H1 (cell line): Measurements from ENCODE around the gene ADD3. TPM values are rescaled to one million over a fixed set of nuclear protein-coding genes. Genes with fewer than 3 reads are reported as not detected.

ENCODE experiments used
- CTCF ChIA-PET: fragments of 300-600 bp; sonication (Branson Sonifier 250); formaldehyde crosslinking; loops from one replicate; lab custom pipeline; 2021; ENCODE audit not compliant: partially characterized antibody; lab: Charles Lee
- POLR2A ChIA-PET: fragments of 300-600 bp; sonication (Branson Sonifier 250); formaldehyde crosslinking; loops from one replicate; lab custom pipeline; 2021; ENCODE audit warnings: inconsistent platforms; ENCODE audit not compliant: partially characterized antibody; lab: Charles Lee
- DNase-seq, 2 experiments: peaks; one replicate each; pipeline versions ENCODE4 v3.0.0 to v3.0.0-alpha.2; 2010 to 2022; ENCODE audit warnings: low spot score in 2 of 2, low read depth in 1 of 2, mixed read lengths in 1 of 2
- FAIRE-seq: peaks from 2 replicates; lab custom pipeline; 2011; peaks lifted over from hg19 to GRCh38; lab: Jason Lieb, UNC
- H2AFZ ChIP-seq: 2 replicates; pipeline ENCODE4 v1.8.1; 2012; ENCODE audit warnings: low read length, inconsistent platforms
- H2AK5ac ChIP-seq: 2 replicates; pipeline ENCODE4 v1.6.1; 2013; ENCODE audit warnings: low read depth, low read length
- H2BK120ac ChIP-seq: replicated peaks from 2 replicates; pipeline ENCODE3; 2013; ENCODE audit warnings: low read depth, low read length, inconsistent platforms
- H2BK12ac ChIP-seq: 2 replicates; pipeline ENCODE4 v1.6.1; 2013; ENCODE audit warnings: low read depth, low read length
- H2BK15ac ChIP-seq: 2 replicates; pipeline ENCODE4 v1.6.1; 2013; ENCODE audit warnings: low read length
- H2BK20ac ChIP-seq: 2 replicates; pipeline ENCODE4 v1.6.1; 2013; ENCODE audit warnings: low read length
- H2BK5ac ChIP-seq: 2 replicates; pipeline ENCODE4 v1.6.1; 2013; ENCODE audit warnings: low read depth, low read length
- H3K14ac ChIP-seq: 2 replicates; pipeline ENCODE4 v1.6.1; 2013; ENCODE audit warnings: inconsistent platforms; ENCODE audit not compliant: insufficient read length
- H3K18ac ChIP-seq: 2 replicates; pipeline ENCODE4 v1.6.1; 2013; ENCODE audit warnings: low read length; ENCODE audit errors: extremely low read depth
- H3K23ac ChIP-seq: 2 replicates; pipeline ENCODE4 v1.6.1; 2013; ENCODE audit warnings: inconsistent platforms; ENCODE audit not compliant: insufficient read length
- H3K23me2 ChIP-seq: 2 replicates; pipeline ENCODE4 v1.6.1; 2013; ENCODE audit warnings: low read depth, low read length
- H3K27ac ChIP-seq: 2 replicates; pipeline ENCODE4 v1.6.1; 2011; ENCODE audit warnings: low read depth, low read length, inconsistent platforms
- H3K27me3 ChIP-seq, 4 experiments: replicated peaks in 1 of 4; 1 replicate in 1 of 4; 2 replicates in 3 of 4; pipeline versions ENCODE4 v1.6.1 to v1.8.1; 2011 to 2013; ENCODE audit warnings: low read length in 3 of 4, mild to moderate bottlenecking in 3 of 4, inconsistent platforms in 2 of 4, mixed read lengths in 2 of 4, moderate library complexity in 1 of 4; ENCODE audit not compliant: control insufficient read depth in 3 of 4, insufficient read depth in 3 of 4; ENCODE audit errors: extremely low read depth in 1 of 4
- H3K36me3 ChIP-seq, 4 experiments: 2 replicates each; pipeline versions ENCODE4 v1.6.1 to v1.8.1; 2011 to 2013; ENCODE audit warnings: mild to moderate bottlenecking in 4 of 4, low read length in 3 of 4, moderate library complexity in 2 of 4, control low read depth in 1 of 4, inconsistent platforms in 1 of 4; ENCODE audit not compliant: insufficient read depth in 4 of 4, control insufficient read depth in 2 of 4
- H3K4ac ChIP-seq: replicated peaks from 2 replicates; pipeline ENCODE3; 2013; ENCODE audit warnings: low read length, low read depth, mixed read lengths, inconsistent platforms; ENCODE audit not compliant: insufficient read length
- H3K4me1 ChIP-seq, 4 experiments: replicated peaks in 1 of 4; 1 replicate in 1 of 4; 2 replicates in 3 of 4; pipeline versions ENCODE4 v1.6.1 to v1.8.1; 2011 to 2013; ENCODE audit warnings: low read length in 3 of 4, inconsistent platforms in 2 of 4, mixed read lengths in 1 of 4; ENCODE audit not compliant: insufficient read depth in 4 of 4, control insufficient read depth in 3 of 4
- H3K4me2 ChIP-seq, 2 experiments: 2 replicates each; pipeline versions ENCODE4 v1.6.1 to v1.8.1; 2011 to 2013; ENCODE audit warnings: low read depth in 2 of 2, low read length in 2 of 2, control low read depth in 1 of 2, inconsistent platforms in 1 of 2, mild to moderate bottlenecking in 1 of 2; ENCODE audit not compliant: insufficient read depth in 1 of 2
- H3K4me3 ChIP-seq, 4 experiments: fragments of 200-600, 300-600 bp in 1 of 4; sonication (generic), shearing (Covaris generic), sonication (Bioruptor Twin) in 1 of 4; 2 replicates each; pipeline versions ENCODE4 v1.5.1 to v1.8.1; 2011 to 2016; ENCODE audit warnings: low read length in 4 of 4, low read depth in 3 of 4, control low read depth in 2 of 4, inconsistent platforms in 2 of 4, mild to moderate bottlenecking in 2 of 4, mixed read lengths in 1 of 4, moderate library complexity in 1 of 4; ENCODE audit not compliant: insufficient read depth in 2 of 4; ENCODE audit errors: extremely low read depth in 1 of 4
- H3K56ac ChIP-seq: replicated peaks from 2 replicates; pipeline ENCODE3; 2013; ENCODE audit warnings: low read depth, mild to moderate bottlenecking, mixed read lengths, low read length, inconsistent platforms; ENCODE audit not compliant: insufficient read length
- H3K79me1 ChIP-seq: 2 replicates; pipeline ENCODE4 v1.6.1; 2013; ENCODE audit warnings: low read depth, low read length, control low read depth
- H3K79me2 ChIP-seq, 2 experiments: 2 replicates each; pipeline versions ENCODE4 v1.6.1 to v1.8.1; 2012 to 2013; ENCODE audit warnings: low read length in 2 of 2, mild to moderate bottlenecking in 2 of 2, inconsistent platforms in 1 of 2; ENCODE audit not compliant: insufficient read depth in 2 of 2, control insufficient read depth in 1 of 2
- H3K9ac ChIP-seq, 4 experiments: replicated peaks in 1 of 4; 1 replicate in 1 of 4; 2 replicates in 3 of 4; pipeline versions ENCODE4 v1.6.1 to v1.8.1; 2011 to 2013; ENCODE audit warnings: low read depth in 3 of 4, low read length in 3 of 4, control low read depth in 2 of 4, mild to moderate bottlenecking in 2 of 4, moderate library complexity in 2 of 4, inconsistent platforms in 1 of 4; ENCODE audit errors: extremely low read depth in 1 of 4
- H3K9me3 ChIP-seq, 2 experiments: 2 replicates each; pipeline versions ENCODE4 v1.6.1 to v1.8.1; 2012 to 2013; ENCODE audit warnings: mild to moderate bottlenecking in 2 of 2, moderate library complexity in 2 of 2, control low read depth in 1 of 2, inconsistent platforms in 1 of 2, low read depth in 1 of 2, low read length in 1 of 2, mixed read lengths in 1 of 2; ENCODE audit not compliant: insufficient read depth in 2 of 2
- H4K20me1 ChIP-seq, 2 experiments: replicated peaks in 1 of 2; 2 replicates each; pipeline versions ENCODE3 to v1.8.1; 2011 to 2013; ENCODE audit warnings: inconsistent platforms in 2 of 2, low read length in 2 of 2, mild to moderate bottlenecking in 1 of 2; ENCODE audit not compliant: insufficient read depth in 2 of 2, control insufficient read depth in 1 of 2
- H4K5ac ChIP-seq: 2 replicates; pipeline ENCODE4 v1.6.1; 2013; ENCODE audit warnings: low read length, low read depth, mixed read lengths, inconsistent platforms; ENCODE audit not compliant: insufficient read length
- H4K8ac ChIP-seq: 2 replicates; pipeline ENCODE4 v1.8.0; 2013; ENCODE audit warnings: mild to moderate bottlenecking, moderate library complexity, low read length, inconsistent platforms; ENCODE audit not compliant: insufficient read depth; ENCODE audit errors: extremely low read depth
- H4K91ac ChIP-seq: replicated peaks from 2 replicates; pipeline ENCODE3; 2013; ENCODE audit warnings: low read length, mixed read lengths, inconsistent platforms; ENCODE audit not compliant: insufficient read length
- ATF2 ChIP-seq: IDR thresholded peaks from 2 replicates; pipeline ENCODE4 v1.6.1; 2012; ENCODE audit warnings: low read length, inconsistent platforms
- CEBPB ChIP-seq: IDR thresholded peaks from 2 replicates; pipeline ENCODE4 v1.6.1; 2012; ENCODE audit warnings: low read depth, low read length
- GTF2F1 ChIP-seq: IDR thresholded peaks from 2 replicates; pipeline ENCODE4 v1.6.1; 2012; ENCODE audit warnings: low read depth, low read length, improper control_type of control experiment, borderline replicate concordance
- JUND ChIP-seq: IDR thresholded peaks from 2 replicates; pipeline ENCODE4 v1.6.1; 2011; ENCODE audit warnings: mild to moderate bottlenecking, improper control_type of control experiment, low read length
- KDM5A ChIP-seq: fragments of 200-600 bp; IDR thresholded peaks from 2 replicates; pipeline ENCODE4 v1.7.1; 2012; ENCODE audit warnings: mild to moderate bottlenecking, low read length, inconsistent platforms, mixed read lengths
- MAFK ChIP-seq: IDR thresholded peaks from 2 replicates; pipeline ENCODE4 v1.6.1; 2012; ENCODE audit warnings: low read depth, mild to moderate bottlenecking, improper control_type of control experiment, low read length
- NRF1 ChIP-seq: IDR thresholded peaks from 2 replicates; pipeline ENCODE4 v1.6.1; 2011; ENCODE audit warnings: mild to moderate bottlenecking, low read depth, low read length, improper control_type of control experiment
- SIRT6 ChIP-seq: IDR thresholded peaks from one replicate; pipeline ENCODE4 v1.7.1; 2012; ENCODE audit warnings: low read length, inconsistent platforms
- YY1 ChIP-seq: IDR thresholded peaks from 2 replicates; pipeline ENCODE4 v1.6.1; 2011; ENCODE audit warnings: low read depth, mild to moderate bottlenecking, low read length
- whole genome bisulfite sequencing, 2 experiments: shearing (Covaris generic) in 1 of 2; methylation state at CpG; one replicate each; pipeline versions ENCODE4 v1.1.6 to v1.1.7; 2013 to 2015; ENCODE audit warnings: low lambda C conversion rate in 2 of 2, mixed read lengths in 2 of 2, inconsistent platforms in 1 of 2, low coverage in 1 of 2, missing lambda C conversion rate in 1 of 2; ENCODE audit not compliant: insufficient replicate concordance in 2 of 2, insufficient coverage in 1 of 2, insufficient read length in 1 of 2; ENCODE audit errors: extremely low coverage in 1 of 2, missing lambda C conversion rate in 1 of 2; 5-methylcytosine and 5-hydroxymethylcytosine counted together
- polyA plus RNA-seq, 7 experiments: library from polyadenylated mRNA; depleted of rRNA in 3 of 7; stranded (reverse) in 5 of 7; unstranded in 2 of 7; fragments of >200 nt in 5 of 7; fragments of 200-250 nt in 2 of 7; gene quantifications; 1 replicate in 5 of 7; 2 replicates in 1 of 7; 4 replicates in 1 of 7; pipeline versions ENCODE4 v1.2.1 to v1.2.3, GENCODE V29; 2011 to 2013; ENCODE audit warnings: missing spikeins in 2 of 7, mixed read lengths in 2 of 7
- total RNA-seq: library from RNA; stranded (reverse); fragmentation: NEBNext Ultra II Directional; extraction: Animal tissue kit (Norgen Biotek cat#: 25700); gene quantifications from 2 replicates; pipeline ENCODE4 v1.2.1, GENCODE V29; 2021

The ADD3 gene
- total and polyA plus RNA-seq, 2 of the 8 experiments (the other 6 are each of a cell fraction or from before 2014, with no cell fraction given) = 44.7 to 85.6 TPM

DNA sequence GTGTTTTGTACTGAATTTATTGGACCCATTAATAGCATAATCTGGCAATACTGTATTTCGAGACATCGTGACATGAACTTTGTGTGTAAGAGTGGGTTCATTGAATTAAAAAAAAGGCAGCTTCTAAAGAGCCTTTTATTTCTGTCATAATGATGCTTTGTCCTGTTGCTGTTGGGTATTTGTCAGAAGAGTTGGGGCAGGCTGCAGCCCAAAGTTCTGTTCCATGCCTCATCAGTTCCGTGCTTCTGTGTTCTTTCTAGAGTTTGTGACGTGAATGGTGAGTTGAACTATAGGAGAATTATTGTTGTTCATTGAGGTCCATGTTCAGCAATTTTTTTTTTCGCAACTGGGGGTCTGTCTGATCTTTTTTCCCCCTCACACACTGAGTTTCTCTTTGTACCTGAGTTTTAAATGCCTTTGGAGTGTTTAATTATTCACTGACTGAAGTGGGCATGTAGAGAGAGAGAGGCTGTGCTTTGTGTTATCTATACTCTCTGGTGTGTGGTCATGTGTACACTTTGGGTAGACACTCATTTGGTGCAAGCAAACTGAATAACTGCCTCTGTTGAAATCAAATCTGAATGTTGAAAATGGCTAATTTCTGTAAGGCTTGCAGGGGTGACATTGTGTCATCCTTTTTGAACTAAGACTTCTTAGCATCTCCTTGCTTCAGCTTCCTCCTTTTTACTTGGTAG lies 69.8 kb downstream of the ADD3 start:
- no peak for TF ChIP-seq NRF1
- TF ChIP-seq MAFK = no peak
- no peak for TF ChIP-seq YY1
- no peak for TF ChIP-seq ATF2
- TF ChIP-seq JUND = no peak
- TF ChIP-seq KDM5A = no peak
- no peak for TF ChIP-seq SIRT6
- TF ChIP-seq GTF2F1 = no peak
- TF ChIP-seq CEBPB = no peak
- no peak overlapping the region for H4K8ac ChIP-seq
- no peak overlapping the region for H2BK5ac ChIP-seq
- FAIRE-seq (no peak), DNase-seq (no peak)
- no peak overlapping the region for H2AK5ac ChIP-seq
- no peaks in the 10 kb centered on the region for H3K36me3 ChIP-seq
- peaks cover 0 to 69% of the 10 kb centered on the region in 2 experiments; a peak in 2 of 4 replicates for H3K79me2 ChIP-seq
- no peaks in the 10 kb centered on the region; a peak in 1 of 7 replicates for H3K27me3 ChIP-seq
- no peak overlapping the region for H4K5ac ChIP-seq
- H3K9me3 ChIP-seq = no peaks in the 10 kb centered on the region
- H2BK12ac ChIP-seq = no peak overlapping the region
- no peak overlapping the region for H2BK120ac ChIP-seq
- H2BK20ac ChIP-seq = no peak overlapping the region
- H4K20me1 ChIP-seq = peaks cover 6 to 7% of the 10 kb centered on the region in 2 experiments
- no peak overlapping the region for H3K4me2 ChIP-seq
- no peaks in the 10 kb centered on the region; the same call in 1 of the 2 replicates for H3K79me1 ChIP-seq
- H3K4ac ChIP-seq = no peak overlapping the region
- H3K18ac ChIP-seq = no peak overlapping the region
- ChIA-PET POLR2A (no interaction called here), CTCF (interaction anchor here (0.9 to 1.9 kb wide), 4 partner anchors 9 to 194 kb away, joined by 3 to 5 read pairs (median 4); no protein-coding TSS in a partner anchor)
- no peak overlapping the region for H3K14ac ChIP-seq
- H3K4me1 ChIP-seq = peaks cover 0 to 7% (median 5%) of the 10 kb centered on the region in 4 experiments; a peak in 4 of 7 replicates
- no peak overlapping the region for H2BK15ac ChIP-seq
- H4K91ac ChIP-seq = no peak overlapping the region
- no peak overlapping the region for H2AFZ ChIP-seq
- no peak overlapping the region for H3K23ac ChIP-seq
- no peaks in the 10 kb centered on the region for H3K23me2 ChIP-seq
- H3K4me3 ChIP-seq = no peak overlapping the region
- H3K56ac ChIP-seq = no peak overlapping the region
- no peak overlapping the region for H3K9ac ChIP-seq
- no peak overlapping the region for H3K27ac ChIP-seq
- WGBS, 2 experiments = 89% methylated on average over 5 of the region's 5 CpGs; no CpG with 5 or more reads in 1 of the 2 experiments
